CD4-positive, alpha-beta T cell treated with Interleukin-10 for 1 hour (primary cell): ENCODE measurements around the gene TUBGCP2.
"Not testable (repeated sequence)": the region's sequence is repeated elsewhere in the genome, so short reads cannot be mapped to it uniquely, and the experiment has no call there.

Experiments used
- DNase-seq: peaks from one replicate; pipeline ENCODE4 v3.0.0-alpha.2; 2020

The TUBGCP2 gene

GRCh38 chr10:133324857-133325260 lies 16.2 kb upstream of the TUBGCP2 start:
- DNase-seq, result no peak

- peak; percentile 80 for DNase-seq
Observed at GRCh38 chr10:133324198-133324792, 15.6 kb upstream of the TUBGCP2 start.

- not testable (repeated sequence) for DNase-seq
Observed at GRCh38 chr10:133322064-133322709, 13.5 kb upstream of the TUBGCP2 start.

DNA sequence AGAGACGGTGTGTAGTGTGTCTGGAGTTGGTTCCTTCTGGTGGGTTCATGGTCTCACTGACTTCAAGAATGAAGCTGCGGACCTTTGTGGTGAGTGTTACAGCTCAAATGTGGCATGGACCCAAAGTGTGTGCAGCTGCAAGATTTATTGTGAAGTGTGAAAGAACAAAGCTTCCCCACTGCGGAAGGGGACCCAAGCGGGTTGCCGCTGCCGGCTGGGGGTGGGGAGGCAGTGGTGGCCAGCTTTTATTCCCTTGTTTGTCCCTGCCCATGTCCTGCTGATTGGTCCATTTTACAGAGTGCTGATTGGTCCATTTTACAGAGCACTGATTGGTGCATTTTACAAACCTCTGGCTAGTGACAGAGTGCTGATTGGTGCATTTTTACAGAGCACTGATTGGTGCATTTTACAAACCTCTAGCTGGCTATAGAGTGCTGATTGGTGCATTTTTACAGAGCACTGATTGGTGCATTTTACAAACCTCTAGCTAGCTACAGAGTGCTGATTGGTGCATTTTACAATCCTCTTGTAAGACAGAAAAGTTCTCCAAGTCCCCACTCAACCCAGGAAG lies 12.3 kb upstream of the TUBGCP2 start:
- DNase-seq, result peak; percentile 16

DNA sequence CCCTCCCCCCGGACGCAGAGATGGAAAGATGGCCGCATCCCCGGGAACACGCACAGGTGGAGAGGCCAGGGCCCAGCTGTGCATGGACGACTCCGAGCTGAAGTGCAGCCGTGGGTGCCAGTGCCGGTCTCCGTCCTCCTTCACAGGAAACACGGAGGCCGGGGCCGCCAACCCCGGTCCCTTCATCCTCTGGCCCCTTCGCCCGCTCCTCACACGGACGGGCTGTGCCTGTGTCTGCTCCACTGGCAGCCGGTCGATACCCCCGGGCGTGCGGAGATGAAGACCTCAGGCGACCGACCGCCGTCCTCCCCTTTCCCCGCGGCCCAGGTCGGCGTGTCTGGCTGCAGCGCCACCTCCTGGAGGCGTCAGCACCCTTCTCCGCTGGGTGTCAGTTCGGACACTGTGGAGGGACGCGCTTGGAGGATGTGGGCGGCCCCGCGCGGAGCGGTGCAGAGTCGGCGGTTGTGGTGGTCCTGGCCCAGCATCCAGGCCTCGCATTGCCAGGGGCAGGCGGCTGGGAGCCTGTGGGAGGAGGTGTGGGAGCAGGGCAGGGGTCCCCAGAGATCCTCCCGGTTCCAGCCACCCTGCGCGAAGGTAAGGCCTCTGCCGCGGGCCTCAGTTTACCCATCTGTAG lies 9.9 kb upstream of the TUBGCP2 start:
- peak; percentile 78 for DNase-seq

DNA sequence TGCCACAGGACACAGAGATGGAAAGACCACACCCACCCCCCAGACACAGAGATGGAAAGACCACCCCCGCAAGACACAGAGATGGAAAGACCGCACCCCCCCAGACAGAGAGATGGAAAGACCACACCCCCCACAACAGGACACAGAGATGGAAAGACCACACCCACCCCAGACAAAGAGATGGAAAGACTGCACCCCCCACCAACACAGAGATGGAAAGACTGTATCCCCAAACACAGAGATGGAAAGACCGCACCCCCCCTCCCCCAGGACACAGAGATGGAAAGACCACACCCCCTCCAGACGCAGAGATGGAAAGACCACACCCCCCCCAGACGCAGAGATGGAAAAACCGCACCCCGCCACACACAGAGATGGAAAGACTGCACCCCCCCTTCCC lies 8.1 kb upstream of the TUBGCP2 start:
- DNase-seq, result no peak

- no peak for DNase-seq
Observed at GRCh38 chr10:133316266-133316665, 7.6 kb upstream of the TUBGCP2 start.

GRCh38 chr10:133315847-133316246 lies 7.2 kb upstream of the TUBGCP2 start:
- no peak for DNase-seq

DNA sequence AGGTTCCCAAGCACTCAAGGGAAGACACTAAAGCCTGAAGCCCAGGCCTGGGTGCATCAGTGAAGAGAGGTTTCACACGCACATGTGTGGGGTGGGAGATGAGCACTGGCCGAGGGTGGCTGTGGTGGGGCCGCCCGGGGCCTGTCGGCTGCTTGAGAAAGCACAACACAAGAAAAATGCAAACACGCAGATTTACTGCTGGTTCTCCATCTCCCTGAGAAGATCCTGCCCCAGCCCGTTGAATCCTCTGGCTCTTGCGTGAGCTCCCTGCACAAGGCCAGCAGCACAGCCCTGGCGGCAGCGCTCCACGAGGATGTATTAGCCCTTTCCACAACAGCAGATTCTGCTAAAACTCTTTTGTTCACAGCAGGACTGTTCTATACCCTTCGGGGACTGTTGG lies 6.2 kb upstream of the TUBGCP2 start:
- no peak for DNase-seq

DNA sequence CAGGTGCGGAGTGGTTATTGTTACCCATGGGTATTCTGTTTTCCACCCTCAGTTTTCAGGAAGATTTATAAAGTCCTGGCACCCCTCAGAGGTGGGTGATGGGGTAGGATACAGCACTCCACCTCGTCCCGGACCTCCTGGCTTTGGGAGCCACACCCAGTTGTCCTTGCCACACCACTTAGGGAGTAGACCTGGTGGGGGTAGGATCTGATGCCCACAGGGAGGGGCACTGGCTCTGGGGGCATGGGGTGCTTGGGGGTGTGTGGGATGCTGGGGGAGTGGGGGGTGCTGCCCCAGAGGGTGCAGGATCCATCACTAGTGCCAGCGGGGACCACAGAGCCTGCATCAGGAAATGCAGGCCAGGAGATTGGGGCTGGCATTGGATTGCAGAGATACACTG lies 4.5 kb upstream of the TUBGCP2 start:
- no peak for DNase-seq

GRCh38 chr10:133312769-133313145 lies 4.1 kb upstream of the TUBGCP2 start:
- DNase-seq, result no peak

GRCh38 chr10:133312016-133312768 lies 3.5 kb upstream of the TUBGCP2 start:
- DNase-seq, result no peak

DNA sequence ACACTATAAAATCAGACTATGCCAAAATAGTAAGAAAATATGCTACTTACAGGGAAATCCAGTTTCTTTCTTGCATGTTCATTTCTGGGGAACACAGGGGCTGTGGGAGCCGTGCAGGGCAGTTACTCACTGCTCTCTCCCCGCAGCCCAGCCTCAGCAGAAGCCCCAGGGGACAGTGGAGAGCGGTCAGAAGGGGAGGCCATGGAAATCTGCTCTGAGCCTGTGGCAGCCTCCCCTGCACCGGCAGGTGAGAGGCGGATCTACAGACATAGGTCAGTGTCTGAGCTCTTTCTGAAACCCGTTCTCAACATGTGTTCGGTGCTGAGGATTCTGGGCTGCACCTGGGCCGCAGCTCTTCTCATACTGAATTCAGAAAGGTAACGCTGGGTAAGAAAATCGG lies 2.9 kb upstream of the TUBGCP2 start:
- no peak for DNase-seq

- no peak for DNase-seq
Observed at GRCh38 chr10:133310789-133311188, 2.1 kb upstream of the TUBGCP2 start.

DNA sequence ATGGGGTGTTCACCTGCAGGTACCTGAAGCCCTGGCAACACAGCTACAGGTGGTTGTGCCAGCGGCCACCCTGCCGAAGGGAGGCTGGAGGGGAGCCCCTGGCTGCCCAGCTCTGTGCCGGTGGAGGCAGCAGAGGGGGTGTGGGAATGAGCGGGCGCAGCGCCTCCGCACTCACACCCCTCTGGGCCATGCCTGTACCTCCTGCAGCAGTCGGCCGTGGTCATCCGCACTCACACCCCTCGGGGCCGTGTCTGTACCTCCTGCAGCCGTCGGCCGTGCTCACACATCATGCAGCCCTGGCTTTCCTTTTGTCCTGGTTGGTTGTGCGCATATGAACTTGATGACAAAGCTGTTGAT lies 1.7 kb upstream of the TUBGCP2 start:
- no peak for DNase-seq

DNA sequence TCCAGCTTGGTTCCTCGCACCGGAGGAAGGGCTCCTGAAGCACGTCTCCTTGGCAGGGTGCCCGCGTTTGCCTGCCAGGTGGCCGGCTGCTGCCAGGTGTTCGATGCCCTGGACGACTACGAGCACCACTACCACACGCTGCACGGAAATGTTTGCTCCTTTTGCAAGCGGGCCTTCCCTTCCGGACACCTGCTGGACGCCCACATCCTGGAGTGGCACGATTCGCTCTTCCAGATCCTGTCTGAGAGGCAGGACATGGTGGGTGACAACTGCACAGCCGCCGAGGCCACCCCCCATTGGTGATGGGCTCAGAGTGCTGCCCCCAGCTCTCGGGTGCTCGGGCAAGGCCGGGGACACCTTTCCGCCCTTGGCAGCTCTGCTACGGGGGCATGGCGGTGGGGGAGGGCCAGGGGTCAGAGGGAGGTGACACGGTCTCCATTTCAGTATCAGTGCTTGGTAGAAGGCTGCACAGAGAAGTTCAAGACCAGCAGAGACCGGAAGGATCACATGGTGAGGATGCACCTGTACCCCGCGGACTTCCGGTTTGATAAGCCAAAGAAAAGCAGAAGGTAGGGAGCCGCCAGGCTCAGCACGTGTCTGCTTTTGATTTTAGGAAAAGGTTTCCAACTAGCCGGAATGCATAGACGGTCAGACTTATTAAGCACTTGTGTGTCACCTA lies 1.2 kb upstream of the TUBGCP2 start:
- no peak for DNase-seq

DNA sequence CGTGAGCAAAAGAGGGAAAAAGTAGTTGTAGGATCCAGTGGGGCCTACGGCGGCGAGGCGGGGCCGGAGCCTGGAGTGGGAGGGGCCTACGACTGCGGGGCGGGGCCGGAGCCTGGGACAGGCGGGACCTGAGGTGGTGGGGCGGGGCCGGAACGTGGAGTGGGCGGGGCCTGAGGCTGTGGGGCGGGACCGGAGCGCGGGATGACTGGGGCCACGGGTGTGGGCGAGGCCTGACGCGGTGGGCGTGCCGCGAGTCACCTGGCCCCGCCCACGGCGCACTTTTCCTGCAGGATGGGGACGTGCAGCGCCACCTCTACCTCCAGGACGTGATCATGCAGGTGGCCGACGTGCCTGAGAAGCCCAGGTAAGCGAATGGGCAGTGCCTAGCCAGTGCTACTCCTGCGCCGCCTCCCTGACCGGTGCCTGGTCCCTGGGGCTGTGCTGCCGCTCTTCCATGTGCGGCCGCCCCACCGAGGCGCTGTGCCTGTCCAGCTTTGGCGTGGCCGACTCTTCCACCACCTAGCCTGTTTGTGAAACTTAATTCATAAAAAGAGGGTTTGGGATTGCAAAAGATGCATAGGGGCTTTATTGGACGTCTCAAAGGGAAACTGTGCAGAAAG lies 538 bp upstream of the TUBGCP2 start:
- peak; percentile 93 for DNase-seq

DNA sequence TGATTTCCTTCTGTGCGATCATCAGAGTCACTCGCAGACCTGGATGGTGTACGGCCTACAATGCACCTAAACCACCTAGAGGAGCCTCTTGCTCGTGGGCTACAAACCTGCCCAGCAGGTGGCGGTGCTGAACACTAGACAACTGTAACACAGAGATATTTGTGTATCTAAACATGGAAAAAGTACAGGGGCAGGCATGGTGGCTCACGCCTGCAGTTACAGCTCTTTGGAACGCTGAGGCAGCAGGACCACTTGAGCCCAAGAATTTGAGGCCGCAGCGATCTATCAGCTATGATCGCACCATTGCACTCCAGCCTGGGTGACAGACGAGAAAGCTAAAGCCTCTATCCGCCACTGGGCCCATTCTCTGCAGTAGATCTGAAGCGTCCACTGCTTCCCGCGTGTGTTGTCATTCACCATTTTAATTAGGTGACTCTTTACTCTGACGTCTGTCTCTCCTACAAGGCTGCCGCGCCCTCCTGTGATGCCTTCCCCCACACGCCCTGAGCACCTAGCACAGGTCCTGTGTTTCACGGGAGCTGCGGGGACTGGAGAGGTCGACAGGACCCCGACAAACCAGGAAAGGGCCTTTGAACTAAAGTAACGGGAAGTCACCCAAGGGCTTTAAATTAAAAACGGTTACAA lies 774 bp downstream of the TUBGCP2 start:
- DNase-seq, result peak; percentile 92

DNA sequence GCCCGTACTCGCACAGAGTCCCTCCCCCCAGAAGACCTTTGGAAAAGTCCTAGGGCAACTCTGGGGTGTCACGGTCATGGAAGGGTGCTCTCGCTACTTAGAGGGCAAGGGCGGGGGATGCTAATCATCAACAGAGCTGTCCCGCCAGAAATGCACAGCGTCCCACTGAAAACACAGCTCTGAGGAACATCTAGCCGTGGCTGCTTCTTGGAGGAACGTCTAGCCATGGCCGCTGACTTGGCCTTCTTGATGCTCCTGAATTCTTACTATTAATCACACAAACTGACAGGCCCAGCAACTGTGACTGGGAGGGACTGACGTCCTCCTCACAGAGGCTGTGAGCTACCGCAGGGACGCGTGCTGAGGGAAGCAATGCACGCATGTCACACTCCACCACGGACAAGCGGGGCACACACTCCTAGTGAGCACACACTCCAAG lies 1.7 kb downstream of the TUBGCP2 start:
- DNase-seq, result no peak

DNA sequence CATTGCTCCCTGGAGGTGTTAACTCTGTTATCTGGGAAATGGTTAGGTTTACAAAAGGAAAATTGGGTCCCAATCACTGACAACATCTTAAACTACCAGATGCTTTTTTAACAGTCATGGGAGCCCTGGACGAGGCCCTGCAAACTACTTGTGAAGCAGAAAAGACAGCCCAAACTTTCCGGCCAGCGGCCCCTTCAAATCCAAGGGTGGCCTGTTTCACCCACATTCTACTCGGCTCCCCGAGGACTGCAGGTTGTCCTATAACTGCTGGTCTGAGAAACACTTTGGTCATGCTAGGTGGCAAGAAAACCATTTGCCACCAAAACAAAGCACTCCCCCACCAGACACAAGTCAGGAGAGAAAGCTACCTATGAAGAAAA lies 2.6 kb downstream of the TUBGCP2 start:
- no peak for DNase-seq

GRCh38 chr10:133303206-133303605 lies 5.5 kb downstream of the TUBGCP2 start:
- no peak for DNase-seq

DNA sequence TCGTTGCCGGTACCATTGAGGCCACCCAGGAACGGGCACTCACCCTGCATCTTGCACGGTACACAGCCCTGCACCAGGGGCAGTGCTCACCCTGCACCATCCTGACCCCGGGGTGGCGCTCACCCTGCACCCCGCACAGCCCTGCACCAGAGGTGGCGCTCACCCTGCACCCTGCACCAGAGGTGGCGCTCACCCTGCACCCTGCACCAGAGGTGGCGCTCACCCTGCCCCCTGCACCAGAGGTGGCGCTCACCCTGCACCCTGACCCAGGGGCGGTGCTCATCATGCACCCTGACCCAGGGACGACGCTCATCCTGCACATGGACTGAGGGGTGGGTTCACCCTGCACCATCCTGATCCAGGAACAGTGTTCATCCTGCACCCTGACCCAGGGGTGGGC lies 6.4 kb downstream of the TUBGCP2 start:
- DNase-seq, result no peak
